ENCODE results near the gene TNP2. TPM values are rescaled to one million over a fixed set of nuclear protein-coding genes. Genes with fewer than 3 reads are reported as not detected.
A peak's percentile ranks its signal among the peaks of the same experiment; 100 is the strongest.

The TNP2 gene
- total and polyA plus RNA-seq, 2 of the 4 experiments (the other 2 are of a cell fraction) = not detected

DNA sequence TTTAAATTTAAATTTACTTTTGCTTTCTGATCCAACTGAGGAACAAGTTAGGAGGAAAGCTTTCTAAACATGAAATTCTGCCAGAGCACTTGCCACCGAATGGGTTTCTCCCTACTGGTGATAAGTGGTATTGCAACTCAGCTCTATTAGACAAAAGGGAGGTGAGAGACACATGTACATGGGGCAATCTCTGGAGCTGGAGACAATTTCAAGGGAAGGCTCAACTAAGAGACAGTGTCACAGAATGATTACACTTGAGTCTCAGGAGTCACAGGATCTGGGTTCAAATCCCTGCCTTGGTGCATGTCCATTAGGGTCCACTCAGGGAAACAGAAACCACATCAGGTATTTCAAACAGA is 50.5 kb downstream of the TNP2 start:
- ChIA-PET CTCF (interaction anchor here (0.9 kb wide), 1 partner anchor 34 kb away, joined by 3 read pairs; no protein-coding TSS in a partner anchor), POLR2A (ENCODE audit: unreplicated experiment) (no interaction called here)
- no peak overlapping the region for H3K18ac ChIP-seq (ENCODE audit: low read depth, low read length)
- dilution Hi-C loops (cut with HindIII; ENCODE audit: low sequenced_read_pairs, unreplicated experiment) (no loop called here), intact Hi-C loops (cut with micrococcal nuclease) (no loop called here), in situ Hi-C loops (cut with MboI; ENCODE audit: low sequenced_read_pairs) (no loop called here)
- H2BK15ac ChIP-seq (ENCODE audit: low read depth, low read length) = no peak overlapping the region
- H4K91ac ChIP-seq (ENCODE audit: insufficient read depth, low read depth, low read length) = no peak overlapping the region
- no peak overlapping the region for H3K27ac ChIP-seq (ENCODE audit: insufficient read depth, low read length)
- H3K36me3 ChIP-seq (ENCODE audit: control insufficient read depth, insufficient read depth, low read length) = no peaks in the 10 kb centered on the region
- no peak overlapping the region for H3K9ac ChIP-seq (ENCODE audit: low read depth, low read length)
- no peak overlapping the region for H2BK5ac ChIP-seq (ENCODE audit: low read depth, low read length, poor library complexity, severe bottlenecking)
- ATAC-seq (ENCODE audit: low read depth) (no peak), DNase-seq (no peak)
- no peaks in the 10 kb centered on the region; the same call in 1 of the 2 replicates for H3K27me3 ChIP-seq (ENCODE audit: control insufficient read depth, insufficient read depth, low read length)
- H4K8ac ChIP-seq (ENCODE audit: low read depth in 2 of 2, low read length in 2 of 2) = no peak overlapping the region
- no peak overlapping the region for H3K23ac ChIP-seq (ENCODE audit: low read depth, low read length)
- no TSS peak for BruUV-seq (replicated peaks)
- no peaks in the 10 kb centered on the region for H4K20me1 ChIP-seq (ENCODE audit: insufficient read depth, low read length)
- H3K56ac ChIP-seq (ENCODE audit: extremely low read depth, insufficient read depth, low read length) = no peak overlapping the region
- no peak overlapping the region for H3K4me2 ChIP-seq (ENCODE audit: low read depth, low read length)
- H3K79me1 ChIP-seq (ENCODE audit: low read depth in 1 of 2, low read length in 2 of 2) = no peaks in the 10 kb centered on the region
- no peak overlapping the region for H3K4ac ChIP-seq (ENCODE audit: low read depth, low read length)
- H3K4me1 ChIP-seq (ENCODE audit: control insufficient read depth, insufficient read depth, low read length) = no peaks in the 10 kb centered on the region
- no peak overlapping the region for H2AK9ac ChIP-seq (replicated peaks; ENCODE audit: low read depth, low read length, poor library complexity)
- no peak overlapping the region for H2AFZ ChIP-seq (replicated peaks; ENCODE audit: low read length, poor library complexity)
- H3K9me1 ChIP-seq (ENCODE audit: insufficient read depth, low read length) = no peaks in the 10 kb centered on the region
- H2AK5ac ChIP-seq (ENCODE audit: low read depth, low read length) = no peak overlapping the region
- no peak overlapping the region for H3K4me3 ChIP-seq (ENCODE audit: insufficient read depth, low read depth, low read length)
- no peak overlapping the region for H2BK20ac ChIP-seq (ENCODE audit: low read depth, low read length)
- H3K9me3 ChIP-seq (ENCODE audit: control insufficient read depth, insufficient read depth, low read length) = peaks cover 23% of the 10 kb centered on the region
- H4K5ac ChIP-seq (ENCODE audit: low read depth, low read length) = no peak overlapping the region
- no peak overlapping the region for H2BK120ac ChIP-seq (ENCODE audit: low read depth, low read length)
- no peak for TF ChIP-seq MAFK (IDR thresholded peaks at IDR 0.05; ENCODE audit: low read depth, low read length)
- no peak for TF ChIP-seq RFX5 (IDR thresholded peaks at IDR 0.05; ENCODE audit: low read depth, low read length)
- TF ChIP-seq CTCF (conservative IDR thresholded peaks at IDR 0.05; ENCODE audit: low read depth, low read length) = peak; percentile 24; the same call in 1 of the 2 replicates
- no CpG with 5 or more reads among the region's 1 CpG for WGBS, 2 experiments (ENCODE audit: extremely low coverage in 2 of 2, insufficient read length in 1 of 2)
- H3K14ac ChIP-seq (replicated peaks; ENCODE audit: low read depth, low read length) = no peak overlapping the region

Small RNAs within 50 kb of the gene (microRNA-seq; reads per million reads assigned to microRNA genes)
- gene MIR548H2 (ENCODE audit: insufficient read depth in 1 of 2, insufficient read length in 1 of 2, unreplicated experiment in 1 of 2) (0 reads per million in 2 experiments), gene RF00019 (ENCODE audit: insufficient read depth, insufficient read length) (not detected), gene RF00554 (ENCODE audit: insufficient read depth, insufficient read length) (not detected)

Small RNAs within 50 kb of the gene (small RNA-seq; reads per million reads assigned to genes)
- 0 reads per million in 5 experiments for gene MIR548H2
- 0 reads per million in 5 experiments for gene RF00019
- 0 reads per million in 5 experiments for gene RF00554

Other genes starting within 250 kb of the TNP2 start
- 2.0 and 2.2 TPM in 2 replicates for gene SOCS1, start 13.1 kb downstream of the TNP2 start, total RNA-seq (2012; rRNA removed)
- 19.9 and 22.0 TPM in 2 replicates for gene SOCS1, start 13.1 kb downstream of the TNP2 start, polyA plus RNA-seq (2012; rRNA removed)
- gene PRM3, start 4.3 kb upstream of the TNP2 start, total RNA-seq (2012; rRNA removed) = not detected in 2 replicates
- gene PRM3, start 4.3 kb upstream of the TNP2 start, polyA plus RNA-seq (2012; rRNA removed) = not detected in 2 replicates
- gene PRM2, start 7.2 kb upstream of the TNP2 start, total RNA-seq (2012; rRNA removed) = not detected in 2 replicates
- not detected in 2 replicates for gene PRM2, start 7.2 kb upstream of the TNP2 start, polyA plus RNA-seq (2012; rRNA removed)
- not detected in 2 replicates for gene PRM1, start 12.0 kb upstream of the TNP2 start, total RNA-seq (2012; rRNA removed)
- not detected in 2 replicates for gene PRM1, start 12.0 kb upstream of the TNP2 start, polyA plus RNA-seq (2012; rRNA removed)
- gene RMI2, start 76.1 kb upstream of the TNP2 start, total RNA-seq (2012; rRNA removed) = 3.2 and 5.8 TPM in 2 replicates
- gene RMI2, start 76.1 kb upstream of the TNP2 start, polyA plus RNA-seq (2012; rRNA removed) = 4.0 and 5.6 TPM in 2 replicates